Mammary epithelial cell (primary cell): ENCODE results near the gene TCF12.

ENCODE experiments used
- EZH2 ChIP-seq: IDR thresholded peaks from 2 replicates; pipeline ENCODE4 v1.6.1; 2012; ENCODE audit warnings: low read length, inconsistent platforms, borderline replicate concordance
- TF ChIP-seq, protein P1 (sequence below), 2 donors: IDR thresholded peaks in 1 of 2; conservative IDR thresholded peaks in 1 of 2; 2 replicates each; pipeline ENCODE4 v1.5.1; 2011 to 2012; ENCODE audit warnings: inconsistent platforms in 2 of 2, low read length in 2 of 2, mild to moderate bottlenecking in 2 of 2, control low read depth in 1 of 2, low read depth in 1 of 2; ENCODE audit not compliant: insufficient read depth in 1 of 2; ENCODE audit errors: extremely low read depth in 1 of 2

DNA sequence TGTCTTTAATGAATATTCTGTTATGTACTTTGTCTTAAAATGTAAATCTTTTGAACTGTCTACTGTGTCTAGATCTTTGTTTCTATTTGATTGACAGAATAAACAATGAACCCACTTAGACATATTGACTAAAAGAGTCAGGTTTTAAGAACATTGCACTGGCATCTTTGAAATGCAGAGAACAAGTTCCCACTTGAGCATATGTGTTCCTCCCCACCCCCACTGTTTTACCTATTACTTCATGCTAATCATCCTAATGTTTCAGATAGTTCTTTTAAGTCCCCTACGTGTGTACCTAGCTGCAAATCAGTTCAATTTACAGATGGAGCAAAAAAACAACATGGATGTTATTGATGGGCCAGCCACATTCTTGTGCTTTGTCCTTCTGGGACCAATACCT lies 11.7 kb upstream of the TCF12 start:
- TF ChIP-seq EZH2: no peak
- TF ChIP-seq, protein P1, sequence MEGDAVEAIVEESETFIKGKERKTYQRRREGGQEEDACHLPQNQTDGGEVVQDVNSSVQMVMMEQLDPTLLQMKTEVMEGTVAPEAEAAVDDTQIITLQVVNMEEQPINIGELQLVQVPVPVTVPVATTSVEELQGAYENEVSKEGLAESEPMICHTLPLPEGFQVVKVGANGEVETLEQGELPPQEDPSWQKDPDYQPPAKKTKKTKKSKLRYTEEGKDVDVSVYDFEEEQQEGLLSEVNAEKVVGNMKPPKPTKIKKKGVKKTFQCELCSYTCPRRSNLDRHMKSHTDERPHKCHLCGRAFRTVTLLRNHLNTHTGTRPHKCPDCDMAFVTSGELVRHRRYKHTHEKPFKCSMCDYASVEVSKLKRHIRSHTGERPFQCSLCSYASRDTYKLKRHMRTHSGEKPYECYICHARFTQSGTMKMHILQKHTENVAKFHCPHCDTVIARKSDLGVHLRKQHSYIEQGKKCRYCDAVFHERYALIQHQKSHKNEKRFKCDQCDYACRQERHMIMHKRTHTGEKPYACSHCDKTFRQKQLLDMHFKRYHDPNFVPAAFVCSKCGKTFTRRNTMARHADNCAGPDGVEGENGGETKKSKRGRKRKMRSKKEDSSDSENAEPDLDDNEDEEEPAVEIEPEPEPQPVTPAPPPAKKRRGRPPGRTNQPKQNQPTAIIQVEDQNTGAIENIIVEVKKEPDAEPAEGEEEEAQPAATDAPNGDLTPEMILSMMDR (conservative IDR thresholded peaks at IDR 0.05 in 1 of 2, IDR thresholded peaks at IDR 0.05 in 1 of 2; ENCODE audit: extremely low read depth in 1 of 2, insufficient read depth in 1 of 2, low read depth in 1 of 2, low read length in 2 of 2): no peak
